Measurements from ENCODE around the gene LRRC34. TPM values are rescaled to one million over a fixed set of nuclear protein-coding genes. Genes with fewer than 3 reads are reported as not detected.

LRRC34 gene
- total RNA-seq, 2 experiments from 2014 or later, result 3.4 to 4.7 TPM

DNA sequence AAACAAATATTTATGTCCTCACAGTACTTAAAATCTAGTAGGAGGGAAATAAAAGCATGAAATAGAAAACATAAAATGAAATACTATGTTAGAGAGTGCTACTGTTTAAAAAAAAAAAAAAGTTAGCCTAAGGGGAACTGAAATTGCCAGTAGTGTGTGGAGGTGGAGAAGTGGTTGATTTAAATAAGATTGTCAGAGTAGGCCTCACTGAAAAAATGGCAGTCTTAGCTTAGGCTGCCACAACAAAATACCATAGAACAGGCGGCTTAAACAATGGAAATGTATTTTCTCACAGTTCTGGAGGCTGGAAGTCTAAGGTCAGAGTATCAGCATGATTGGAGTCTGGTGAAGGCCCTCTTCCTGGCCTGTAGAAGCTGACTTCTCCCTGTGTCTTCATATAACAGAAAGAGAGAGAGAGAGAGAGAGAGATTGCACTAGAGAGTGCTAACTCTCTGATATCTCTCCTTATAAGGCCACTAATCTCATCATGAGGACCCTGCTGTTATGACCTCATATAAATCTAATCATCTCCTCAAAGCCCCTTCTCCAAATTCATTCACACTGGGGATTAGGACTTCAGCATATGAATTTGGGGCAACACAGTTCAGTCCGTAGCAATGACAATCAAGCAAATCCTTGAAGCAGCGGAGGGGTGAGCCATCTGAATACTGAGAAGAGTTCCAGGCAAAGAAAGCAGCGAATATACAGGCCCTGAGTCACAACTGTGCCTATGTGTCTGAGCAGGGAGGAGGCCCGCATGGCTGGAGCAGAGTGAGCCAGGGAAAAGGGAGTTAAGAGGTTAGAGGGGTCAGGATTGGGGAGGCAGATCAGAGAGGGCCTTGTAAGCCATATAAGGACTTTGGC, 23.6 kb upstream of the LRRC34 start:
- no peaks in the 10 kb centered on the region for H3K4me1 Mint-ChIP-seq
- no peaks in the 10 kb centered on the region for H3K36me3 Mint-ChIP-seq (ENCODE audit: low read depth)
- no peaks in the 10 kb centered on the region for H3K9me3 Mint-ChIP-seq
- no peak overlapping the region for H3K27ac Mint-ChIP-seq
- peaks cover 8% of the 10 kb centered on the region for H3K27me3 Mint-ChIP-seq
- H3K4me3 Mint-ChIP-seq, result no peak overlapping the region
- POLR2A ChIA-PET, result no interaction called here
- CTCF ChIA-PET, result interaction anchor here (0.6 to 1.5 kb wide), 2 partner anchors 74 to 182 kb away, joined by 3 read pairs; no protein-coding TSS in a partner anchor
- no peak for DNase-seq

DNA sequence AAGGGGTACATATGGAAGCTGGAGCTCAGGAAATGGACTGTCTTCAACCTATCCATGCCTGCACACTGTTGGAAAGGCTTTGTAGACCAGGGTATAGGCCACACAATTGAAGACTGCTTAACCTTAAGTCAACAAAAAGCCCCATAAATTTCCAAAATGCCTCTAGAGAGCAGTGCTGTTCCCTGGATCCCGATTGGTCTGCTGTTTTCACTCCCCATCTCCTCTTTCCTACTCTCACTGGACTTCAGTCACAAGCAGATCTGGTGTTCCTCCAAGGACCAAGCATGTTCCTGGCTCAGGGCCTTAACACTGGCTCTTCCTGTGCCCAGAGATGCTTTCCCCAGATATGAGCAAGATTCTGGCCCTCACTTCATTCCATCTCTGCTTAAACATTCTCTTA, 22.8 kb upstream of the LRRC34 start:
- H3K9me3 Mint-ChIP-seq, result no peaks in the 10 kb centered on the region
- CTCF ChIA-PET, result interaction anchor here (1.5 kb wide), 1 partner anchor 75 kb away, joined by 3 read pairs; no protein-coding TSS in a partner anchor
- DNase-seq, result no peak
- H3K27ac Mint-ChIP-seq, result no peak overlapping the region
- no peaks in the 10 kb centered on the region for H3K4me1 Mint-ChIP-seq
- H3K4me3 Mint-ChIP-seq, result no peak overlapping the region
- peaks cover 5% of the 10 kb centered on the region for H3K27me3 Mint-ChIP-seq
- POLR2A ChIA-PET, result no interaction called here
- no peaks in the 10 kb centered on the region for H3K36me3 Mint-ChIP-seq (ENCODE audit: low read depth)

DNA sequence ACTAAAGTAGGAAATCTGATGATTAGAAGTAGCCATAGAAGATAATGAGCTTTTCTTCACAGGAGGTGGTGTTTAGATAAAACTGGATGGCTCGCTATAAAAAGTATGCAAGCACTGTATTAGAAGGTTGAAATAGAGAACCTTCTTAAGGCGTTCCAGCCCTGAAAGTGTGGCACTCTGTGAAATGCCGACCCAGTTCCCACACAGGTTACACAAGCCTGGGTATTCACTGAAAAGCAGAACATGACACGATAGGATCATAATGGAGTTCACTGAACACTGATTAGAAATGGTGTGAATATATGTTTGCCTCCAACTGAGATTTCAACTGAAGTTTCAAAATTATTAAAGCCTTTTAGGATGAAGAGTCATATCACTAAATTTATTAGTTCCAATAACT, 15.0 kb upstream of the LRRC34 start:
- Mint-ChIP-seq H3K9me3 (no peaks in the 10 kb centered on the region), H3K4me3 (no peak overlapping the region), H3K4me1 (peaks cover 9% of the 10 kb centered on the region), H3K36me3 (ENCODE audit: low read depth) (no peaks in the 10 kb centered on the region), H3K27me3 (peaks cover 4% of the 10 kb centered on the region), H3K27ac (no peak overlapping the region)
- ChIA-PET CTCF (no interaction called here), POLR2A (no interaction called here)
- no peak for DNase-seq

DNA sequence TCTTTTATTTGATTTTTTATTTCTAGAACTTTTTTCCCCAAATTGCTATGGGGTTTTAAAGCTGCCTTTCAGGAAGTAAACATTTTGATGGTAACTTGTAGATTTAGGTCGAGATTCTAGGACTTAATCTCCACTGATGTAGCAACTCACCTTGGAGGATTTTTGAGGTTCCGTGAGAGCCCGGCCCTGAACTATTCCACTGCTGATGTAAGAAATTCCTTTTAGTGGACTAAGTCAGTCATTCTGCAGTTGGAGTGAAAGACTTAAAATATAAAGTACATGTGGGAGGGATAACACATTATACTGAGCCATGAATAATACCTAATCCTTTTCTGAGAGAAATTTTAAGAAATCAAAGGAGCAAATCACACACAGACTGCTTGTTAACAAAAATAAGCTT, 12.6 kb upstream of the LRRC34 start:
- Mint-ChIP-seq H3K4me1 (peaks cover 9% of the 10 kb centered on the region), H3K27me3 (peaks cover 6% of the 10 kb centered on the region), H3K36me3 (ENCODE audit: low read depth) (no peaks in the 10 kb centered on the region), H3K4me3 (no peak overlapping the region), H3K9me3 (no peaks in the 10 kb centered on the region), H3K27ac (no peak overlapping the region)
- ChIA-PET POLR2A (no interaction called here), CTCF (interaction anchor here (0.6 to 1.2 kb wide), 2 partner anchors 10 to 607 kb away, joined by 3 read pairs; no protein-coding TSS in a partner anchor)
- no peak for DNase-seq

DNA sequence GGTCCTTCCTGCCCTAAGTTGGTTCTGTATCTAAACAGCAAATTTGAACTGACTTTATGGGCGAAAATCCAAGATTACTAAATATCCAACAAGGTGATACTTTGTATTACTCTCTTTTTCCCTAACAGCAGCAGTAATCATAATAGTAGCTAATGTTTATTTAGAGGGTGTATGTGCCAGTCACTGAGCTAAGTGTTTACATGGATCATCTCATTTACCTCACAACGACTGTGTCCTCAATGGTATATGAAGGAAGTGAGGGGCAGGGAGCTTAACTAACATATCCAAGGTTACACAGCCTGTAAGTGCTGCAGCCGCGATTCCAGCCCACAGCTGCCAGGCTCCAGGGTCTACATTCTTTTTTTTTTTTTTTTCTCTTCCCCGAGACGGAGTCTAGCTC, 10.3 kb upstream of the LRRC34 start:
- Mint-ChIP-seq H3K4me1 (no peaks in the 10 kb centered on the region), H3K36me3 (ENCODE audit: low read depth) (no peaks in the 10 kb centered on the region), H3K9me3 (no peaks in the 10 kb centered on the region), H3K27ac (no peak overlapping the region), H3K27me3 (peaks cover 19% of the 10 kb centered on the region), H3K4me3 (no peak overlapping the region)
- POLR2A ChIA-PET, result no interaction called here
- CTCF ChIA-PET, result interaction anchor here (0.7 to 1.8 kb wide), 3 partner anchors 9 to 28 kb away, joined by 5 to 7 read pairs (median 5); no protein-coding TSS in a partner anchor
- DNase-seq, result no peak

DNA sequence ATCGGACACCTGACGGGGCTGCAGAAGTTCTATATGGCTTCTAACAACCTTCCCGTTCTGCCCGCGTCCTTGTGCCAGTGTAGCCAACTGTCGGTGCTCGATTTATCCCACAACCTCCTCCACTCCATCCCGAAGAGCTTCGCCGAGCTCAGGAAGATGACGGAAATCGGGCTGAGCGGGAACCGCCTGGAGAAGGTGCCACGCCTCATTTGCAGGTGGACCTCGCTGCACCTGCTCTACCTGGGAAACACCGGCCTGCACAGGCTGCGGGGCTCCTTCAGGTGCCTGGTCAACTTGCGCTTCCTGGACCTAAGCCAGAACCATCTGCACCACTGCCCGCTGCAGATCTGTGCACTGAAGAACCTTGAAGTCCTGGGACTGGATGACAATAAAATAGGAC, 9.8 kb upstream of the LRRC34 start:
- H3K4me1 Mint-ChIP-seq, result no peaks in the 10 kb centered on the region
- H3K9me3 Mint-ChIP-seq, result no peaks in the 10 kb centered on the region
- H3K4me3 Mint-ChIP-seq, result no peak overlapping the region
- no peaks in the 10 kb centered on the region for H3K36me3 Mint-ChIP-seq (ENCODE audit: low read depth)
- ChIA-PET POLR2A (no interaction called here), CTCF (interaction anchor here (0.7 to 1.8 kb wide), 3 partner anchors 9 to 28 kb away, joined by 5 to 7 read pairs (median 5); no protein-coding TSS in a partner anchor)
- no peak for DNase-seq
- H3K27ac Mint-ChIP-seq, result no peak overlapping the region
- peaks cover 22% of the 10 kb centered on the region for H3K27me3 Mint-ChIP-seq

DNA sequence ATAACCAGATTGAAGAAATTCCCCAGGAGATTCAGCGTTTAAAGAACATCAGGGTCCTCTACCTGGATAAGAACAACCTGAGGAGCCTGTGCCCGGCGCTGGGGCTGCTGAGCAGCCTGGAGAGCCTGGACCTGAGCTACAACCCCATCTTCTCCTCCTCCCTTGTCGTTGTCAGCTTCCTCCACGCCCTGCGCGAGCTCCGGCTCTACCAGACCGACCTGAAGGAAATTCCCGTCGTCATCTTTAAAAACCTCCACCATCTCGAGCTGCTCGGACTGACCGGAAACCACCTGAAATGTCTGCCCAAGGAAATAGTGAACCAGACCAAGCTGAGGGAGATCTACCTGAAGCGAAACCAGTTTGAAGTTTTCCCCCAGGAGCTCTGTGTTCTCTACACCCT, 9.4 kb upstream of the LRRC34 start:
- DNase-seq, result no peak
- ChIA-PET CTCF (interaction anchor here (1.0 to 1.8 kb wide), 2 partner anchors 8 to 28 kb away, joined by 5 read pairs; no protein-coding TSS in a partner anchor), POLR2A (no interaction called here)
- no peaks in the 10 kb centered on the region for H3K4me1 Mint-ChIP-seq
- no peaks in the 10 kb centered on the region for H3K9me3 Mint-ChIP-seq
- H3K27me3 Mint-ChIP-seq, result peaks cover 23% of the 10 kb centered on the region
- no peak overlapping the region for H3K4me3 Mint-ChIP-seq
- H3K27ac Mint-ChIP-seq, result no peak overlapping the region
- H3K36me3 Mint-ChIP-seq (ENCODE audit: low read depth), result no peaks in the 10 kb centered on the region

DNA sequence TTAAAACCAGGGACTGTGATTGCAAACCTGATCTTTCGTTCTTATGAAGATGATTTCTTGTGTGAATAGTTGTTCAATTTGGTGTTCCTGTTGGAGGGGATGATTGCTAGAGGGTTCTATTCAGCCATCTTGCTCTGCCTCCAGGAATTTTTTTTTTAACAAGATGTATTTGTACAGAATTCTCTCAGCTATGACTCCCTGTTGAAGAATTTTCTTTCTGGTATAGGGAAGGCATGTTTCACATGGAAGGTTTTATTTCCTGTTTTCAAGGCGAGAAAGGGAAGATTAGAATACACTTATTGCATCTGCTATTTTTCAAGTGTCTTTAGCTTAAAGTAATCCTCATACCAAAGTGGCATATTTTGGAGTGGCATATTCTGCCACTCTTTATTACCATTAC, 5.6 kb upstream of the LRRC34 start:
- peaks cover 30% of the 10 kb centered on the region for H3K27me3 Mint-ChIP-seq
- DNase-seq, result no peak
- POLR2A ChIA-PET, result no interaction called here
- peaks cover 8% of the 10 kb centered on the region for H3K36me3 Mint-ChIP-seq (ENCODE audit: low read depth)
- no peak overlapping the region for H3K4me3 Mint-ChIP-seq
- peaks cover 9% of the 10 kb centered on the region for H3K9me3 Mint-ChIP-seq
- CTCF ChIA-PET, result no interaction called here
- H3K27ac Mint-ChIP-seq, result no peak overlapping the region
- peaks cover 9% of the 10 kb centered on the region for H3K4me1 Mint-ChIP-seq

DNA sequence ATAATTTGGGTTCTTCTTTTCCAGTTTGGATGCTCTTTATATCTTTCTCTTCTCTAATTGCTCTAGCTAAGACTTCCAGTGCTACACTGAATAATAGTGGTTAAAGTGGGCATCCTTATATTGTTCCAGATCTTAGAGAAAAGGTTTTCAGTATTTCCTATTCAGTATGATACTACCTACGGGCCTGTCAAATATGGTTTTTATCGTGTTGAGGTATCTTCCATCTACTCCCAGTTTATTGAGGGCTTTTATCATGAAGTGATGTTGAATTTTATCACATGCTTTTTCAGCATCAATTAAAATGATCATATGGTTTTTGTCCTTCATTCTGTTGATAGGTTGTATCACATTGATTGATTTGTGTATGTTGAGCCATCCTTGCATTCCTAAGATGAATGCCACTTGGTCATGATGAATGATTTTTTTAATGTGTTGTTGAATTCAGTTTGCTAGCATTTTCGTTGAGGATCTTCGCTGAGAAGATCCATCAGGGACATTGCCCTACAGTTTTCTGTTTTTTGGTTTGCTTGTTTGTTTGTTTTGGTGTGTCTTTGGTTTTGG, 3.0 kb upstream of the LRRC34 start:
- Mint-ChIP-seq H3K4me3 (no peak overlapping the region), H3K9me3 (peaks cover 9% of the 10 kb centered on the region), H3K27ac (no peak overlapping the region), H3K27me3 (peaks cover 27% of the 10 kb centered on the region), H3K36me3 (ENCODE audit: low read depth) (peaks cover 8% of the 10 kb centered on the region), H3K4me1 (peaks cover 31% of the 10 kb centered on the region)
- ChIA-PET POLR2A (no interaction called here), CTCF (interaction anchor here (0.6 kb wide), 1 partner anchor 10 kb away, joined by 3 read pairs; no protein-coding TSS in a partner anchor)
- no peak for DNase-seq

DNA sequence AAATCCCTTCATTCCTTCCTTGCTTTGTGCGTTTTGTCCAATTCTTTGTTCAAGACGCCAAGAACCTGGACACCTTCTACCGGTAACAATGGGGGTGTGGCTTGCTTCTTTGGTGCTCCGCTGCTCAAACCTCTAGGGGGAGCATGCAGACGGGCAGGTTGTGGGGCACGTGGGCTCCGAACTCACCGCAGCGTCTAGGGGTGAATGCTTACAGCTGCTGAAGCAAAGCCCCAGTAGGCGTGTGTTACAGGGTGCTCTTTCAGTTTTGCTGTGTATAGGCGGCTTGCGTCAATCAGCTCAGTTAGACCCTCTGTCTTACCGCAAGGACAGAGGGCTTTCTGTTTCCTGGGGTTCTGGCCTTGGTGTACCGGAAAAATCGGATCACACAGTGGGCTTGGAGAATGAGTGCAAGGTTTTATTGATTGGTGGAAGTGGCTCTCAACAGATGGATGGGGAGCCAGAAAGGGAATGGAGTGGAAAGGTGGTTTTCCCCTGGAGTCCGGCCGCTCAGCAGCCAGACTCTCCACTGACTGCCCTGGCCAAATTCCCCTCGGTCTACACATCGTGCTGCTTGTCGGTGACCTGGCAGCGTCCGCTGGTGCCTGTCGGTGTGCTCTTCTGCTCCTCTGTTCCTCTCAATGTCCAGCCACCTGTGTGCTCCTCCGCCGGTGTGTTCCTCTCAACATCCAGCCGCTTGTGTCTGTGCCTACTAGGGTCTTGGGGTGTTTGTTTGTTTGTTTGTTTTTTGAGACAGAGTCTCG, 1.2 kb upstream of the LRRC34 start:
- peak; percentile 85 for DNase-seq
- Mint-ChIP-seq H3K36me3 (ENCODE audit: low read depth) (peaks cover 8% of the 10 kb centered on the region), H3K9me3 (peaks cover 9% of the 10 kb centered on the region), H3K27ac (peak overlapping the region; percentile 86), H3K27me3 (peaks cover 20% of the 10 kb centered on the region), H3K4me1 (peaks cover 40% of the 10 kb centered on the region), H3K4me3 (peak overlapping the region; percentile 74)
- ChIA-PET POLR2A (interaction anchor here (0.5 kb wide), 1 partner anchor 15 kb away, joined by 3 read pairs; no protein-coding TSS in a partner anchor), CTCF (interaction anchor here (0.7 to 1.1 kb wide), 2 partner anchors 9 to 31 kb away, joined by 3 to 5 read pairs; no protein-coding TSS in a partner anchor)

DNA sequence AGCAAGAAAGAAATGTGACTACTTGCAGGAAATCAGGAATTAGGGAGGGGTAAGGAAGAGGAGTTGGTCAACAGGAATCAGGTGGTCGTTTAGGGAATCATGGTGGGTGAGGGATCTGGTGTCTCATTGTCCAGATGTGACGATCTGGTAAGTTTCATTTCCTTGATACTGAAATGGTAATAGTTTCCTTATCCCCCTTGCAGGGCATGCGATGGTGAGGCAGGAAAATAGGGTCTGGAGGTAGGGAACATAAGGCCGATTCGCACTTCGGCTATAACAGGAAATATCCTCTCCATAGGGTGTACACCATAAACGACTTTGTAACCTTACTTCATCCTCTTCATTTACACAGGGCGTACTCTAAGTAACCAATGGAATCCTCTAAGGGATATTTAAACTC, 574 bp upstream of the LRRC34 start:
- ChIA-PET POLR2A (no interaction called here), CTCF (interaction anchor here (1.1 to 3.0 kb wide), 2 partner anchors 9 to 15 kb away, joined by 5 to 9 read pairs; no protein-coding TSS in a partner anchor)
- no peak for DNase-seq
- peaks cover 9% of the 10 kb centered on the region for H3K36me3 Mint-ChIP-seq (ENCODE audit: low read depth)
- peaks cover 45% of the 10 kb centered on the region for H3K4me1 Mint-ChIP-seq
- H3K27ac Mint-ChIP-seq, result peak overlapping the region; percentile 86
- H3K27me3 Mint-ChIP-seq, result peaks cover 15% of the 10 kb centered on the region
- peak overlapping the region; percentile 74 for H3K4me3 Mint-ChIP-seq
- peaks cover 9% of the 10 kb centered on the region for H3K9me3 Mint-ChIP-seq

DNA sequence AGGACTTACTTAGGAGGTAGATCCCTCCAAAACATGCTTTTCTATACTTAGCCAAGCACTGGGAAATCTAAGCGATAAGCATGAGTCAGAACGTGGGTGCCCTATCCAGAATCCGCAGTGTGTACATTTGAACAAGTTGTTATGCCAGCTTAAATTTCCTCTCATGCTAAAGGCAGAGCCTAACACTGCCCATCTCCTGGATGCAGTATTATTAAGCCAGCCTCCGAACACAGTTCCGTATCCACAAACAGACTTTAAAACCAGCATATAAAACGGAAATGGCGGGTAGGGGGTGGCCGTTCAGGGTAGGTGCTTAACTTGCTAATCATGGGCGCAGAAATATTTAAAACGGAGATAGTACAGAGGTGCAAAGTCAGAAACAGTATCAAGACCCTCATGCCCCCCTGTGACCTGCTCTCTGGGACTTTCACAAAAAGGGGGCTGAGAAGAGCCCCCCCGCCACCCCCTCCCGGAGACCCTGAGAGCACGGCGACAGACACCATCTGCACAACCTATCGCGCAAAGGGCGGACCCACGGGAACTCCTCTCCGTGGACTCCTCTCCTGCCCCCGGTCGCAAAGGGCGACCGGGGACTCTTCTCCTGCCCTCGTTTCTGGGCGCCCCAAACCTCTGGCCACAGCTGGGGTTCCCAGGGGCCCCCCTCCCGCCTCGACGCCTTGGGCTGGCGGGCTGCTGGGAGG, 923 bp downstream of the LRRC34 start:
- H3K36me3 Mint-ChIP-seq (ENCODE audit: low read depth), result peaks cover 11% of the 10 kb centered on the region
- peaks cover 8% of the 10 kb centered on the region for H3K27me3 Mint-ChIP-seq
- H3K9me3 Mint-ChIP-seq, result peaks cover 9% of the 10 kb centered on the region
- H3K4me3 Mint-ChIP-seq, result peak overlapping the region; percentile 74
- H3K4me1 Mint-ChIP-seq, result peaks cover 49% of the 10 kb centered on the region
- CTCF ChIA-PET, result interaction anchor here (1.5 to 3.0 kb wide), 2 partner anchors 12 to 13 kb away, joined by 5 to 9 read pairs; no protein-coding TSS in a partner anchor
- DNase-seq, result peak; percentile 26
- H3K27ac Mint-ChIP-seq, result peak overlapping the region; percentile 86
- POLR2A ChIA-PET, result no interaction called here
